ENCODE results near the gene CD244. TPM values are rescaled to one million over a fixed set of nuclear protein-coding genes. Genes with fewer than 3 reads are reported as not detected.

CD244 gene
- total and polyA plus RNA-seq, 2 donors = 2.4 to 10.3 TPM

DNA sequence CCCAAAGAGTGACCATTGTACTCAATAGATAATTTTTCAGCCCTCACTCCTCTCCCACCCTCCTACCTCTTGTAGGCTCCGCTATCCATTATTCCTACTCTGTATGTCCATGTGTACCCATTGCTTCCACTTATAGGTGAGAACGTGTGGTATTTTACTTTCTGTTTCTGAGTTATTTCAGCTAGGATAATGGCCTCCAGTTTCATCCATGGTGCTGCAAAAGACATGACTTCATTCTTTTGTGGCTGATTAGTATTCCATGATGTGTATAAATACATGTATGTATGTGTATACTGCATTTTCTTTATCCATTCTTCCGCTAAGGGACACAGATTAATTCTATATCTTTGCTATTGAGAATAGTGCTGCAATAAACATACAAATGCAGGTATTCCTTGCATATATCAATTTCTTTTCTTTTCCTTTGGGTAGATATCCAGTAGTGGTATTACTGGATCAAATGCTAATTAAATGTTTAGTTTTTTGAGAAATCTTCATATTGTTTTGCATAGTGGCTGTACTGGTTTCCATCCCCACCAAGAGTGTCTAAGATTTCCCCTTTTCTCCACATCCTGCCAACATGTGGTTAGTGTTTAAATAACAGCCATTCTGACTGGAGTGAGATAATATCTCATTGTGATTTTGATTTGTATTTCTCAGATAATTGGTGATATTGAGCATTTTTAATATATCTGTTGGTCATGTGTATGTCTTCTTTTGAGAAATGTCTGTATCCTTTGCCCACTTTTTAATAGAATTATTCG is 61.9 kb downstream of the CD244 start:
- WGBS = 53% methylated on average over 4 of the region's 4 CpGs
- H3K9me3 ChIP-seq (ENCODE audit: control insufficient read depth in 2 of 2, insufficient read depth in 1 of 2, low read length in 1 of 2) = no peaks in the 10 kb centered on the region
- H3K27ac ChIP-seq (ENCODE audit: low read depth in 1 of 2, low read length in 1 of 2) = no peak overlapping the region

DNA sequence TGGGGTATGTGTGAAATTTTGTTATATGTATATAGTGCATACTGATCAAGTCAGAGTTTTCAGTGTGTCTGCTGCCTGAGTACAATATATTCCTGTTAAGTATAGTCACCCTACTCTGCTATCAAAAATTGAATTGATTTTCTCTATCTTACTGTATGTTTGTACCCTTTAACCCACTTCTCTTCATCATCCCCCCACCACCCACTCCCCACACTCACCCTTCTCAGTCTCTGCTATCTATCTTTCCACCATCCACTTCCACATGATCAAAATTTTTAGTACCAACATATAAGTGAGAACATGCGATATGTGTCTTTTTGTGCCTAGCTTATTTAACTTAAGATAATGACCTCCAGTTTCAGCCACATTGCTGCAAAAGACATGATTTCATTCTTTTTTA is 62.5 kb downstream of the CD244 start:
- Histone ChIP-seq H3K36me3 (ENCODE audit: control insufficient read depth in 2 of 2, insufficient read depth in 2 of 2, low read length in 1 of 2) (peaks cover 5 to 8% of the 10 kb centered on the region in 2 donors), H3K27ac (ENCODE audit: low read depth in 1 of 2, low read length in 1 of 2) (no peak overlapping the region), H3K4me1 (ENCODE audit: control insufficient read depth in 2 of 2, insufficient read depth in 2 of 2, low read length in 2 of 2) (peaks cover 24 to 42% of the 10 kb centered on the region in 2 donors), H3K4me3 (ENCODE audit: low read length in 2 of 2) (no peak overlapping the region), H3K27me3 (ENCODE audit: control insufficient read depth in 2 of 2, insufficient read depth in 1 of 2, low read length in 1 of 2) (no peaks in the 10 kb centered on the region), H3K9me3 (ENCODE audit: control insufficient read depth in 2 of 2, insufficient read depth in 1 of 2, low read length in 1 of 2) (peaks cover 0 to 3% of the 10 kb centered on the region in 2 donors)
- 90% methylated on average over 1 of the region's 1 CpG for WGBS
- no peak for DNase-seq (ENCODE audit: low read depth in 6 of 9, low spot score in 9 of 9)

More for the DNA sequence above, 61.9 kb downstream of the CD244 start:
- no peaks in the 10 kb centered on the region for H3K27me3 ChIP-seq (ENCODE audit: control insufficient read depth in 2 of 2, insufficient read depth in 1 of 2, low read length in 1 of 2)
- peak overlapping the region; percentile 1 to 8 for H3K4me3 ChIP-seq (ENCODE audit: low read length in 2 of 2)
- H3K4me1 ChIP-seq (ENCODE audit: control insufficient read depth in 2 of 2, insufficient read depth in 2 of 2, low read length in 2 of 2) = peaks cover 19 to 35% of the 10 kb centered on the region in 2 donors
- DNase-seq (ENCODE audit: low read depth in 6 of 9, low spot score in 9 of 9) = peak in 2 of 9 donors; percentile 39 to 70
- H3K36me3 ChIP-seq (ENCODE audit: control insufficient read depth in 2 of 2, insufficient read depth in 2 of 2, low read length in 1 of 2) = peaks cover 5 to 8% of the 10 kb centered on the region in 2 donors

DNA sequence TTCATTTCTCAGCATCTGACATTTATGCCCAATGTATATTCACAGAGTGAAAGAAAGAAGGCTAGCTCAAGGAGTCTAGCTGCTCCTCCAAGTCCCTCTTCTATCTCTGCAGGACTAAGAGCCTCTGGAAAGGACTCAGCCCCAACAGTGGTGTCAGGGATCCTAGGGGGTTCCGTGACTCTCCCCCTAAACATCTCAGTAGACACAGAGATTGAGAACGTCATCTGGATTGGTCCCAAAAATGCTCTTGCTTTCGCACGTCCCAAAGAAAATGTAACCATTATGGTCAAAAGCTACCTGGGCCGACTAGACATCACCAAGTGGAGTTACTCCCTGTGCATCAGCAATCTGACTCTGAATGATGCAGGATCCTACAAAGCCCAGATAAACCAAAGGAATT is 63.0 kb downstream of the CD244 start:
- no peak for DNase-seq (ENCODE audit: low read depth in 6 of 9, low spot score in 9 of 9)
- peaks cover 0 to 3% of the 10 kb centered on the region in 2 donors for H3K9me3 ChIP-seq (ENCODE audit: control insufficient read depth in 2 of 2, insufficient read depth in 1 of 2, low read length in 1 of 2)
- peak overlapping the region in 1 of 2 donors; percentile 22 for H3K4me3 ChIP-seq (ENCODE audit: low read length in 2 of 2)
- peaks cover 5 to 8% of the 10 kb centered on the region in 2 donors for H3K36me3 ChIP-seq (ENCODE audit: control insufficient read depth in 2 of 2, insufficient read depth in 2 of 2, low read length in 1 of 2)
- H3K4me1 ChIP-seq (ENCODE audit: control insufficient read depth in 2 of 2, insufficient read depth in 2 of 2, low read length in 2 of 2) = peaks cover 24 to 46% of the 10 kb centered on the region in 2 donors
- WGBS = 98% methylated on average over 5 of the region's 5 CpGs
- no peaks in the 10 kb centered on the region for H3K27me3 ChIP-seq (ENCODE audit: control insufficient read depth in 2 of 2, insufficient read depth in 1 of 2, low read length in 1 of 2)
- no peak overlapping the region for H3K27ac ChIP-seq (ENCODE audit: low read depth in 1 of 2, low read length in 1 of 2)

DNA sequence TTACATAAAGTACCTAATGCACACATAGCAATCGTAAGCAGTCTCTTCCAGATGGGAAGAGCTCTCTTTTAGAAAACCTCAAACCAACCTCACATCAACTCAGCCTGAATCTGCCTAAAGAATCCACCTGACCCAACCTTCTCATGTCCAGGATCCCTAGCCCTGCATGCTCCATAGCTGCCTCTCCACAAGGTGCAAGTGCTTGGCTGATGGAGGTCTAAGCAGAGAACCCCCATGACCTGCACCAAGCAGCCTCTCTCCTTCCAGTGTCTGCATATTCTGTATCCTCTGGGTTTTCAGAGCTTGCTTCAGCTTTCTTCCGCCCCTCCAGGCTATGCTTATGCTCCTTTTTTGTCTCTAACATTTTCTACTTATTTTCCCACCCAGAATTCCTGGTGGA is 64.2 kb downstream of the CD244 start:
- Histone ChIP-seq H3K27me3 (ENCODE audit: control insufficient read depth in 2 of 2, insufficient read depth in 1 of 2, low read length in 1 of 2) (no peaks in the 10 kb centered on the region), H3K9me3 (ENCODE audit: control insufficient read depth in 2 of 2, insufficient read depth in 1 of 2, low read length in 1 of 2) (peaks cover 0 to 3% of the 10 kb centered on the region in 2 donors), H3K36me3 (ENCODE audit: control insufficient read depth in 2 of 2, insufficient read depth in 2 of 2, low read length in 1 of 2) (peaks cover 5 to 8% of the 10 kb centered on the region in 2 donors), H3K4me3 (ENCODE audit: low read length in 2 of 2) (peak overlapping the region; percentile 27 to 52), H3K27ac (ENCODE audit: low read depth in 1 of 2, low read length in 1 of 2) (peak overlapping the region; percentile 74 to 93), H3K4me1 (ENCODE audit: control insufficient read depth in 2 of 2, insufficient read depth in 2 of 2, low read length in 2 of 2) (peaks cover 24 to 46% of the 10 kb centered on the region in 2 donors)
- no peak for DNase-seq (ENCODE audit: low read depth in 6 of 9, low spot score in 9 of 9)
- 77% methylated on average over 2 of the region's 2 CpGs for WGBS

DNA sequence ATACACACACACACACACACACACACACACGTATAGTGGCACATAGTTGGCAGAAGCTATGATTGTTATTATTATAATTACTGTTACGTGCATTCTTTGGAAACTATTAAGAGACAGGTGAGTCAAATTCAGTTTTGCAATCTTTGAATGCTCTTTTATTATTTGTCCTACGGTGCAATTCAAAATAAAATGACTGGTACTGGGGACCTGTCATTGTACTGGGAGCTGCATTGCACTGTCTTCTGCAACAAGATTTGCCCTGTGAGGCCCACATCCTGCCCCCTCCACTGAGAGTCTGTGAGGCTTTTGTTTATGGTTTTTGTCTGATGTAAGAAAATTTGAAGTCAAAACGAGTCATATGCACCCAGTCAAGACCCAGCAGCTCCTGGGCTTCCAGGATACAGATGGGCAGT is 64.8 kb downstream of the CD244 start:
- peaks cover 5 to 8% of the 10 kb centered on the region in 2 donors for H3K36me3 ChIP-seq (ENCODE audit: control insufficient read depth in 2 of 2, insufficient read depth in 2 of 2, low read length in 1 of 2)
- H3K27ac ChIP-seq (ENCODE audit: low read depth in 1 of 2, low read length in 1 of 2) = peak overlapping the region; percentile 89 to 93
- 33% methylated on average over 4 of the region's 4 CpGs for WGBS
- peak overlapping the region; percentile 34 to 52 for H3K4me3 ChIP-seq (ENCODE audit: low read length in 2 of 2)
- no peaks in the 10 kb centered on the region for H3K27me3 ChIP-seq (ENCODE audit: control insufficient read depth in 2 of 2, insufficient read depth in 1 of 2, low read length in 1 of 2)
- DNase-seq (ENCODE audit: low read depth in 6 of 9, low spot score in 9 of 9) = peak; percentile 43 to 89 (median 70)
- peaks cover 24 to 46% of the 10 kb centered on the region in 2 donors for H3K4me1 ChIP-seq (ENCODE audit: control insufficient read depth in 2 of 2, insufficient read depth in 2 of 2, low read length in 2 of 2)
- H3K9me3 ChIP-seq (ENCODE audit: control insufficient read depth in 2 of 2, insufficient read depth in 1 of 2, low read length in 1 of 2) = peaks cover 0 to 3% of the 10 kb centered on the region in 2 donors

DNA sequence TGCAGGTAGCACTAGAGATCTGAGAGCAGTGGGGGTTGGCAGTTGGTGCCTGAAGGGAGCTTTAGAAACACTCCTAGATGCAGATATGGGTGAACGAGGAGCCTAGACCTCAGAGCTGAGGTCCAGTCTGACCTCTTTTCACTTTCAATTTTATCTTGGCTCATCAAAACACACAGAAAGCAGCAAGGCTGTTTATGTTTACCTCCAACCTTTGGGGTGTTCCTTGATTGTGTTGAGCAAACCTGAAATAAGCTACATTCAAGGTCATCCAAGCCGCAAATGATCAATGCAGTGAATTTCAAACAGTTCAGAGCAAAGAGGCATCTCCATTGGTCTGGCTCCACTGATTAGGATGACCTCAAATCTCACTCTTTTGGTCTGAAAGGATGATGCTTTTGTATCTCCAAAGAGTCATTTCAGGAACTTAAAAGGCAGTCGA is 65.4 kb downstream of the CD244 start:
- H3K36me3 ChIP-seq (ENCODE audit: control insufficient read depth in 2 of 2, insufficient read depth in 2 of 2, low read length in 1 of 2) = peaks cover 3 to 7% of the 10 kb centered on the region in 2 donors
- peak overlapping the region; percentile 34 to 52 for H3K4me3 ChIP-seq (ENCODE audit: low read length in 2 of 2)
- peak overlapping the region; percentile 90 to 93 for H3K27ac ChIP-seq (ENCODE audit: low read depth in 1 of 2, low read length in 1 of 2)
- peaks cover 24 to 46% of the 10 kb centered on the region in 2 donors for H3K4me1 ChIP-seq (ENCODE audit: control insufficient read depth in 2 of 2, insufficient read depth in 2 of 2, low read length in 2 of 2)
- 62% methylated on average over 3 of the region's 3 CpGs for WGBS
- H3K27me3 ChIP-seq (ENCODE audit: control insufficient read depth in 2 of 2, insufficient read depth in 1 of 2, low read length in 1 of 2) = no peaks in the 10 kb centered on the region
- DNase-seq (ENCODE audit: low read depth in 6 of 9, low spot score in 9 of 9) = peak in 1 of 9 donors; percentile 40
- H3K9me3 ChIP-seq (ENCODE audit: control insufficient read depth in 2 of 2, insufficient read depth in 1 of 2, low read length in 1 of 2) = peaks cover 0 to 3% of the 10 kb centered on the region in 2 donors

DNA sequence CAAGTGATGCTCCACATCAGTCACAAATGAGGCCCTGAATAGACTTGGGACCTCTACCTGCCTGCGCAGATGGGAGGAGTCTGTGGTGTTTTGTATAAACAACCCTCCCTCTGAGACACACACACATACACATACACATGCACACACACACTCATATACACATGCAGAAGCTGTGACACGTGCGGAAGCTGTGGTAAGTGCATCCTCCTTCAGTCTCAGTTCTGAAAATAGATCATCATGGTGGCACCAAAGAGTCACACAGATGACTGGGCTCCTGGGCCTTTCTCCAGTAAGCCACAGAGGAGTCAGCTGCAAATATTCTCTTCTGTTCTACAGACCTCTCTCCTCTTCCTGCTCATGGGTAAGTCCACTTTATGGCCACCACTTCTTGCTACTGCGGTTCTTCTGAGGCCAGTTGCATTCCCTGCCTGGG is 66.7 kb downstream of the CD244 start, which contains the start of gene LY9:
LY9 (plus strand) TSS at position 224 of the 433 bp plus-strand sequence; CDS start at position 238, 14 bp downstream.
- 20% methylated on average over 4 of the region's 4 CpGs for WGBS
- Histone ChIP-seq H3K4me1 (ENCODE audit: control insufficient read depth in 2 of 2, insufficient read depth in 2 of 2, low read length in 2 of 2) (peaks cover 24 to 46% of the 10 kb centered on the region in 2 donors), H3K27me3 (ENCODE audit: control insufficient read depth in 2 of 2, insufficient read depth in 1 of 2, low read length in 1 of 2) (no peaks in the 10 kb centered on the region), H3K27ac (ENCODE audit: low read depth in 1 of 2, low read length in 1 of 2) (peak within 1 kb of the TSS; percentile 90 to 93), H3K36me3 (ENCODE audit: control insufficient read depth in 2 of 2, insufficient read depth in 2 of 2, low read length in 1 of 2) (no peaks in the 10 kb centered on the region), H3K4me3 (ENCODE audit: low read length in 2 of 2) (peak within 1 kb of the TSS; percentile 34 to 52), H3K9me3 (ENCODE audit: control insufficient read depth in 2 of 2, insufficient read depth in 1 of 2, low read length in 1 of 2) (peaks cover 0 to 3% of the 10 kb centered on the region in 2 donors)
- DNase-seq (ENCODE audit: low read depth in 6 of 9, low spot score in 9 of 9) = peak; percentile 76 to 97 (median 92)

DNA sequence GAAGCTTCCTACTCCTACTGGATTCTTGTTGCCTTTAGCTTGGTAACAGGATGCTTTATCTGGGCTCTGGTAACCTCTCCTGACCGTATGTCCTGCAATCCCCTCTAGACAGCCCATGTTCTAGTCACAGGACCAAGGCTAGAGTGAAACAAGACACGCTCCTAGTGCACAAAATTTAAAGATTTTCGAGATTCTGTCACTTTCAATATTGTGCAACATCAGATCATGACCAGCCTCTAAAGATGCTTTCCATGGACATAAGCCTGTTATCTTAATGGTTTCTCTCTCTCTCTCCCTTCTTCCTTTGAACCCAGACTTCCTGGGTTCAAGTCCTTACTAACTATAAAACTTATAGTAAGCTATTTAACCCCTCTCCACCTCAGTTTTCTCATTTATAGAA is 68.3 kb downstream of the CD244 start:
- no peak overlapping the region for H3K27ac ChIP-seq (ENCODE audit: low read depth in 1 of 2, low read length in 1 of 2)

More for the DNA sequence above, 68.3 kb downstream of the CD244 start:
- Histone ChIP-seq H3K36me3 (ENCODE audit: control insufficient read depth in 2 of 2, insufficient read depth in 2 of 2, low read length in 1 of 2) (no peaks in the 10 kb centered on the region), H3K4me3 (ENCODE audit: low read length in 2 of 2) (no peak overlapping the region), H3K9me3 (ENCODE audit: control insufficient read depth in 2 of 2, insufficient read depth in 1 of 2, low read length in 1 of 2) (peaks cover 0 to 3% of the 10 kb centered on the region in 2 donors), H3K27me3 (ENCODE audit: control insufficient read depth in 2 of 2, insufficient read depth in 1 of 2, low read length in 1 of 2) (no peaks in the 10 kb centered on the region), H3K4me1 (ENCODE audit: control insufficient read depth in 2 of 2, insufficient read depth in 2 of 2, low read length in 2 of 2) (peaks cover 22 to 54% of the 10 kb centered on the region in 2 donors)
- WGBS = 62% methylated on average over 3 of the region's 3 CpGs
- DNase-seq (ENCODE audit: low read depth in 6 of 9, low spot score in 9 of 9) = no peak

All from thymus (tissue), 11 donors.